HG02763 (cell line): Measurements from ENCODE around the gene DCHS1.
"Not testable (repeated sequence)": the region's sequence is repeated elsewhere in the genome, so short reads cannot be mapped to it uniquely, and the experiment has no call there.

Source experiments
- ATAC-seq: cut with Tn5 transposase; IDR thresholded peaks from one replicate; pipeline ENCODE4 v1.9.1; 2021; ENCODE audit warnings: mild to moderate bottlenecking, moderate library complexity; ENCODE audit not compliant: unreplicated experiment

Gene DCHS1

GRCh38 chr11:6655790-6656583 lies at the start of gene DCHS1:
TSS of gene DCHS1 (minus strand) at chr11:6655809. CDS start at chr11:6641613, 14,196 bp downstream.
- no peak for ATAC-seq

- no peak for ATAC-seq
Observed at GRCh38 chr11:6703247-6704063, 47.8 kb upstream of the DCHS1 start.

GRCh38 chr11:6701955-6702354 lies 46.3 kb upstream of the DCHS1 start:
- ATAC-seq, result not testable (repeated sequence)

GRCh38 chr11:6695377-6695776 lies 39.8 kb upstream of the DCHS1 start:
- no peak for ATAC-seq

GRCh38 chr11:6694229-6694535 lies 38.6 kb upstream of the DCHS1 start:
- ATAC-seq, result no peak

GRCh38 chr11:6693342-6694228 lies 38.0 kb upstream of the DCHS1 start:
- ATAC-seq, result no peak

GRCh38 chr11:6692128-6692527 lies 36.5 kb upstream of the DCHS1 start:
- ATAC-seq, result no peak

- not testable (repeated sequence) for ATAC-seq
Observed at GRCh38 chr11:6690431-6691132, 35.0 kb upstream of the DCHS1 start.

GRCh38 chr11:6687876-6688275 lies 32.3 kb upstream of the DCHS1 start:
- ATAC-seq, result no peak

- ATAC-seq, result no peak
Observed at GRCh38 chr11:6686006-6686405, 30.4 kb upstream of the DCHS1 start.

GRCh38 chr11:6684068-6684467 lies 28.5 kb upstream of the DCHS1 start:
- ATAC-seq, result not testable (repeated sequence)

GRCh38 chr11:6682936-6683861 lies 27.6 kb upstream of the DCHS1 start, which contains the start of gene MRPL17:
TSS of gene MRPL17 (minus strand) at chr11:6683340. CDS start at chr11:6683296, 44 bp downstream.
- ATAC-seq, result peak; percentile 95

- no peak for ATAC-seq
Observed at GRCh38 chr11:6682591-6682935, 27.0 kb upstream of the DCHS1 start.

- no peak for ATAC-seq
Observed at GRCh38 chr11:6681949-6682348, 26.3 kb upstream of the DCHS1 start.

- ATAC-seq, result no peak
Observed at GRCh38 chr11:6681505-6681904, 25.9 kb upstream of the DCHS1 start.

- ATAC-seq, result no peak
Observed at GRCh38 chr11:6677018-6677417, 21.4 kb upstream of the DCHS1 start.

GRCh38 chr11:6674862-6675261 lies 19.3 kb upstream of the DCHS1 start:
- ATAC-seq, result no peak

- no peak for ATAC-seq
Observed at GRCh38 chr11:6674219-6674597, 18.6 kb upstream of the DCHS1 start.

- ATAC-seq, result no peak
Observed at GRCh38 chr11:6673523-6674218, 18.1 kb upstream of the DCHS1 start.
